ENCODE data around the gene HPCAL1. TPM values are rescaled to one million over a fixed set of nuclear protein-coding genes. Genes with fewer than 3 reads are reported as not detected.

HPCAL1 gene
- total and polyA plus RNA-seq, 2 experiments from 2014 or later, result 13.4 to 25.5 TPM

DNA sequence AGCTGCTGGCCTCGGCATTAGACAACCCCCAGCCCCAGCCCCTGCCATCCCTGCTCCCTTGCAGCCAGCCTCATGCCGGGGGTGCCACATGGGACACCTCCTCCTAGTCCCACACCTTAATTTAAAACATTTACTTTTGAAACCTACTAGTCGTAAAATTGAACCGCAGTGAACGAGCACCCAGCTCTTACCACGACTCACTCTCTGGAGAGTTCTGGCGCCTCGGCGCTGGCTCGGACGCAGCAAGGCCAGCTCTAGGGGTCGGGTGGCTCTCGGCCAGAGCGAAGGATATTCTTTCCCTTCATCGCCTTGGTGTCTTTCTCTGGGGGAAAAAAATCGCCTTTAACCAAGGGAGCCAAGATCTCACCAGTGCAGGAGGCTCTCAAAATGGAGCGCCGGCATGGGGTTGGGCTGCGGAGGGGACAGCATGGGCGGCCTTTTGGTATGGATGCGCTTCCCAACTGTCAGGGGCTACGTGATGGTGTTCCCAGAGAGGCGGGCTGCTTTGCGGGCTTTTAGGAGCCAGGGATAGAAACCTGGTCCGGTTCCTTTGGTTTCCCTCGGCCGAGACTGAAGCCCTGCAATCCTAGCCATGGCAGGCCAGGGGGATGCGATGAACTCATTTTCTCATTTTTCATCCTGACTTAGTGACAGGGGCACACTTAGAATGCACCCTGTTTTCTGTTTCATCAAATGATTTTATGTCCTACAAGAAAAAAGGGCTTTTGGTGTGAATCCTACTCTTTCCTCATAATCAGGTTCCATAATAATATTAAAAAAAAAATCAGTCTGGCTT lies 2.0 kb downstream of the HPCAL1 start:
- no peak for DNase-seq (ENCODE audit: low read depth in 1 of 2, low spot score in 1 of 2)
- TF ChIP-seq, protein P1, sequence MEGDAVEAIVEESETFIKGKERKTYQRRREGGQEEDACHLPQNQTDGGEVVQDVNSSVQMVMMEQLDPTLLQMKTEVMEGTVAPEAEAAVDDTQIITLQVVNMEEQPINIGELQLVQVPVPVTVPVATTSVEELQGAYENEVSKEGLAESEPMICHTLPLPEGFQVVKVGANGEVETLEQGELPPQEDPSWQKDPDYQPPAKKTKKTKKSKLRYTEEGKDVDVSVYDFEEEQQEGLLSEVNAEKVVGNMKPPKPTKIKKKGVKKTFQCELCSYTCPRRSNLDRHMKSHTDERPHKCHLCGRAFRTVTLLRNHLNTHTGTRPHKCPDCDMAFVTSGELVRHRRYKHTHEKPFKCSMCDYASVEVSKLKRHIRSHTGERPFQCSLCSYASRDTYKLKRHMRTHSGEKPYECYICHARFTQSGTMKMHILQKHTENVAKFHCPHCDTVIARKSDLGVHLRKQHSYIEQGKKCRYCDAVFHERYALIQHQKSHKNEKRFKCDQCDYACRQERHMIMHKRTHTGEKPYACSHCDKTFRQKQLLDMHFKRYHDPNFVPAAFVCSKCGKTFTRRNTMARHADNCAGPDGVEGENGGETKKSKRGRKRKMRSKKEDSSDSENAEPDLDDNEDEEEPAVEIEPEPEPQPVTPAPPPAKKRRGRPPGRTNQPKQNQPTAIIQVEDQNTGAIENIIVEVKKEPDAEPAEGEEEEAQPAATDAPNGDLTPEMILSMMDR (IDR thresholded peaks at IDR 0.05; ENCODE audit: low read depth, low read length), result no peak
- H3K4me3 ChIP-seq, result peak overlapping the region; percentile 79
- H3K27ac ChIP-seq, result no peak overlapping the region
- no peaks in the 10 kb centered on the region for H3K9me3 ChIP-seq (ENCODE audit: low read depth)
- no peaks in the 10 kb centered on the region for H3K4me1 ChIP-seq (ENCODE audit: low read depth)
- no peaks in the 10 kb centered on the region for H3K36me3 ChIP-seq
- peaks cover 45% of the 10 kb centered on the region for H3K27me3 ChIP-seq

DNA sequence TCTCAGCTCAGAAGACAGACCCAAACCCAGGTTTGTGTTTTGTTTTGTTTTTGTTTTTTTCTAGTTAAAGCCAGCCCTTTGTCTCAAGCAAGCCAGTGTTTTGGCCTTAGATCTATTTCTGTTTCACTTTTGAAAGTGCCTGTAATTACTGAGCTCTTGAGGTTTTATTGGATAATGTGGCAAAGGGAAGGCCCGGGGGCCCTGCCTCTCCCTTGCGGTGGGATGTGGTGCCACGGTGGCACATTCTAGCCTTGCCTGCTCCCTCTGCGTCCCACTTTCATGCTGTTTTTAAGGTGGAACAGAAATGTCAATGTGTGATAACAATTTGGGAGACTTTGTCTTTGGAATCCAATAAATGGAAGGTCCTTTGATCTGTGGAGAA lies 2.5 kb downstream of the HPCAL1 start:
- peaks cover 45% of the 10 kb centered on the region for H3K27me3 ChIP-seq
- no peaks in the 10 kb centered on the region for H3K9me3 ChIP-seq (ENCODE audit: low read depth)
- no peaks in the 10 kb centered on the region for H3K4me1 ChIP-seq (ENCODE audit: low read depth)
- TF ChIP-seq, protein P1 (IDR thresholded peaks at IDR 0.05; ENCODE audit: low read depth, low read length), result no peak
- no peak for DNase-seq (ENCODE audit: low read depth in 1 of 2, low spot score in 1 of 2)
- H3K27ac ChIP-seq, result no peak overlapping the region
- no peaks in the 10 kb centered on the region for H3K36me3 ChIP-seq
- H3K4me3 ChIP-seq, result no peak overlapping the region

DNA sequence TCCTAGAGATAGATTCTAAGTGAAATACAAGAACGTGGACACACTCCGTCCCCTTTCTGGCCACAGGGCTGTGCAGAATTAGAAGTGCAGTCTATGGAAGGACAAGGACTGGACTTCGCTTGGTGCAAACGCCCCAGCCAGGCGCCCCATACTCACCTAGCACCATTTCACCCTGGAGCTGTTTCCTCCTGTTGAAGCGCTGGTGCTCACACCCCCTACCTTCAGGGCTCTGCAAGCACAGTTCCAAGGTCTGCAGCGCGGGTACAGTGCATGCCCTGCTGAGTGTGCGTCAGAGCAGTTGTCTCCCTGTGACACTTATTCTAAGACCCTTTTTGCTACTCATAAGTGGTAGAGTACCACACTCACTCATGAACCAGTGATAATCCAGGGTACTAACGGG lies 3.0 kb downstream of the HPCAL1 start:
- Histone ChIP-seq H3K9me3 (ENCODE audit: low read depth) (no peaks in the 10 kb centered on the region), H3K36me3 (no peaks in the 10 kb centered on the region), H3K4me3 (no peak overlapping the region), H3K27ac (no peak overlapping the region), H3K27me3 (peaks cover 45% of the 10 kb centered on the region), H3K4me1 (ENCODE audit: low read depth) (no peaks in the 10 kb centered on the region)
- peak in 1 of 2 donors; percentile 27 for DNase-seq (ENCODE audit: low read depth in 1 of 2, low spot score in 1 of 2)
- TF ChIP-seq, protein P1 (IDR thresholded peaks at IDR 0.05; ENCODE audit: low read depth, low read length), result no peak

DNA sequence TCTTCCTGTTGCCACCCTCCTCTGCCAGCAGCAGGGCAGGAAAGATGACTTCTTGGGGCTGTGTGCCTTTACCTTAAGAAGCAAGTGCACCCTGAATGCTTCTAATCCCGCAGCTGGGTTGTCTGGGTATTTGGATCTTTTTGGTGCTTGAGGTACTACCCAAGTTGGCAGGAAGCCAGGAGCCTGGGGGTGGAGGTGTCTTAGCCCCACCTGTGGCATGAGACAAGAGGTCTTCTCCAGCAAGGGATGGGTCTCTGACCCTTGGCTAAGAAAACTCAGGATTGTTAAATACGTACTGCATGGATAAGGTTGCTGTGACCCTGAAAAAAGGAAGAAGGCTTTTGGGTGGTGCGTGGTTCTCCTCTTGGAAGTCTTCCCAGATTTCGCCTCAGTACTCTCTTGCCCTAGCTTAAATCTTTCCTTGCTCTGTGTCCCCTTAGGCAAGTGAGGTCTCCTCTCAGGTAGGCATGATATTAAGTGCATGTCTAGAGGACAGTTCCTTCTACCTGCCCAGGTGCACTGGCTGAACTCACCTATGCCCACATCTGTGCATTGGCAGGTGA lies 4.3 kb downstream of the HPCAL1 start:
- Histone ChIP-seq H3K4me1 (ENCODE audit: low read depth) (no peaks in the 10 kb centered on the region), H3K36me3 (no peaks in the 10 kb centered on the region), H3K4me3 (no peak overlapping the region), H3K27ac (no peak overlapping the region), H3K9me3 (ENCODE audit: low read depth) (no peaks in the 10 kb centered on the region), H3K27me3 (peaks cover 45% of the 10 kb centered on the region)
- no peak for DNase-seq (ENCODE audit: low read depth in 1 of 2, low spot score in 1 of 2)
- TF ChIP-seq, protein P1 (IDR thresholded peaks at IDR 0.05; ENCODE audit: low read depth, low read length), result no peak

DNA sequence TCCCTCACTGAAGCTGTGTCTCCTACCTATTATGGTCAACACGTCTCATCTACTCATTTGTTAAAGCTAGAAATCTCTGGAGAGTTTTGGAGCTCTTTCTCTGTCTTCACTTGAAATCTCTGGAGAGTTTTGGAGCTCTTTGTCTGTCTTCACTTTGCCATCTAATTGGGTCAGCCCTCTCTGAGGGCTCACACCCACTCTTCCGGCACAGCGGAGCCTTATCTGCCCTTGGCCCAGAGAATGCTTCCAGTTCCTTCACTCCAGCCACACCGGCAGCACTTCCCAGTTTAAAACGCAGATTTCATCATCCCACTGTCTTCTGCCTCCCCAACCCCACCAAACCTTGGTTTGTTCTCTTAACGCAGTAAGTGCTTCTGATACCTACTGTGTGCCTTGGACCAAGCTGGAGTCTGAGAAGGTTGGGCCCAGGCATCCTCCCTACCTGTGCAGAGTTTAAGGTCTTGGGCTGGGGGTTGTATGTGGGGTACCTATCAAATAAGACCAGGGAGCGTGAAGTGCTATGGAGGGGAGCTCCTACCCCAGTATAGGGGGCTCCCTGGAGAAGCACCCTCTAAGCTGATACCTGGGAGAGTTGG lies 5.0 kb downstream of the HPCAL1 start:
- TF ChIP-seq, protein P1 (IDR thresholded peaks at IDR 0.05; ENCODE audit: low read depth, low read length), result no peak
- no peak overlapping the region for H3K27ac ChIP-seq
- no peaks in the 10 kb centered on the region for H3K4me1 ChIP-seq (ENCODE audit: low read depth)
- H3K36me3 ChIP-seq, result no peaks in the 10 kb centered on the region
- no peaks in the 10 kb centered on the region for H3K9me3 ChIP-seq (ENCODE audit: low read depth)
- H3K27me3 ChIP-seq, result peaks cover 45% of the 10 kb centered on the region
- DNase-seq (ENCODE audit: low read depth in 1 of 2, low spot score in 1 of 2), result peak in 1 of 2 donors; percentile 85
- H3K4me3 ChIP-seq, result no peak overlapping the region
